Caco-2 (cell line): Measurements from ENCODE around the gene TOMM20. TPM values are rescaled to one million over a fixed set of nuclear protein-coding genes. Genes with fewer than 3 reads are reported as not detected.
"Not testable (repeated sequence)": the region's sequence is repeated elsewhere in the genome, so short reads cannot be mapped to it uniquely, and the experiment has no call there.

Experiments
- BruUV-seq: library from RNA; stranded (reverse); fragments of 400-500 nt; replicated peaks from 2 replicates; lab custom pipeline; 2021; lab: Mats Ljungman, UMichigan
- CTCF ChIA-PET: fragments of 300-600 bp; sonication (Branson Sonifier 250); formaldehyde crosslinking; loops from one replicate; lab custom pipeline; 2022; ENCODE audit warnings: antibody characterized with exemption; lab: Charles Lee
- POLR2A ChIA-PET: fragments of 300-600 bp; sonication (Branson Sonifier 250); formaldehyde crosslinking; loops from one replicate; lab custom pipeline; 2022; ENCODE audit warnings: antibody characterized with exemption; lab: Charles Lee
- DNase-seq, 2 experiments: peaks; one replicate each; pipeline versions ENCODE4 v3.0.0 to v3.0.0-alpha.2; 2020 to 2022
- H3K27me3 ChIP-seq: replicated peaks from 2 replicates; pipeline ENCODE4 v1.6.0; 2011; ENCODE audit warnings: low read length; ENCODE audit not compliant: control insufficient read depth, insufficient read depth
- H3K36me3 ChIP-seq: 2 replicates; pipeline ENCODE4 v1.5.1; 2011; ENCODE audit warnings: low read length; ENCODE audit not compliant: control insufficient read depth, insufficient read depth
- H3K4me1 ChIP-seq: fragments of 250-450 bp; sonication (Bioruptor Pico); 2 replicates; pipeline ENCODE4 v1.5.1; 2020; ENCODE audit warnings: mild to moderate bottlenecking
- H3K4me3 ChIP-seq: 2 replicates; pipeline ENCODE4 v1.5.1; 2011; ENCODE audit warnings: low read depth, mild to moderate bottlenecking, control low read depth, low read length
- H3K9me3 ChIP-seq: fragments of 250-450 bp; sonication (Bioruptor Pico); 2 replicates; pipeline ENCODE4 v1.5.1; 2020; ENCODE audit warnings: mild to moderate bottlenecking, moderate library complexity
- H3K27ac Mint-ChIP-seq: one replicate; pipeline ENCODE4 v1.8.0; 2022; ENCODE audit warnings: mixed read lengths; ENCODE audit not compliant: unreplicated experiment
- H3K27me3 Mint-ChIP-seq: one replicate; pipeline ENCODE4 v1.8.0; 2022; ENCODE audit warnings: mixed read lengths; ENCODE audit not compliant: insufficient read depth, unreplicated experiment
- H3K36me3 Mint-ChIP-seq: one replicate; pipeline ENCODE4 v1.8.0; 2022; ENCODE audit warnings: mild to moderate bottlenecking, mixed read lengths; ENCODE audit not compliant: insufficient read depth, unreplicated experiment
- H3K4me1 Mint-ChIP-seq: one replicate; pipeline ENCODE4 v1.8.0; 2022; ENCODE audit warnings: low read depth, mixed read lengths; ENCODE audit not compliant: unreplicated experiment
- H3K4me3 Mint-ChIP-seq: one replicate; pipeline ENCODE4 v1.8.0; 2022; ENCODE audit warnings: mild to moderate bottlenecking, moderate library complexity, mixed read lengths; ENCODE audit not compliant: unreplicated experiment
- H3K9me3 Mint-ChIP-seq: one replicate; pipeline ENCODE4 v1.8.0; 2022; ENCODE audit warnings: mixed read lengths; ENCODE audit not compliant: unreplicated experiment
- intact Hi-C: fragments of 100-400 bp; cut with micrococcal nuclease; formaldehyde crosslinking; loops from one replicate; pipeline ENCODE4 v1.10.0; 2022; ENCODE audit not compliant: unreplicated experiment
- total RNA-seq: library from RNA; stranded (reverse); gene quantifications from 2 replicates; pipeline ENCODE4 v1.2.3, GENCODE V29; 2022
- TF ChIP-seq, protein P1 (sequence below), 2 experiments: fragments of 200-600 bp in 1 of 2; IDR thresholded peaks; 1 replicate in 1 of 2; 2 replicates in 1 of 2; pipeline versions ENCODE4 v1.5.1 to v1.8.0; 2011 to 2022; ENCODE audit warnings: antibody characterized with exemption in 1 of 2, control low read depth in 1 of 2, inconsistent platforms in 1 of 2, low read depth in 1 of 2, low read length in 1 of 2, mild to moderate bottlenecking in 1 of 2, moderate library complexity in 1 of 2; ENCODE audit not compliant: insufficient read depth in 1 of 2, severe bottlenecking in 1 of 2, unreplicated experiment in 1 of 2

TOMM20 gene
- total RNA-seq, 1 experiment from 2014 or later = 137 TPM

DNA sequence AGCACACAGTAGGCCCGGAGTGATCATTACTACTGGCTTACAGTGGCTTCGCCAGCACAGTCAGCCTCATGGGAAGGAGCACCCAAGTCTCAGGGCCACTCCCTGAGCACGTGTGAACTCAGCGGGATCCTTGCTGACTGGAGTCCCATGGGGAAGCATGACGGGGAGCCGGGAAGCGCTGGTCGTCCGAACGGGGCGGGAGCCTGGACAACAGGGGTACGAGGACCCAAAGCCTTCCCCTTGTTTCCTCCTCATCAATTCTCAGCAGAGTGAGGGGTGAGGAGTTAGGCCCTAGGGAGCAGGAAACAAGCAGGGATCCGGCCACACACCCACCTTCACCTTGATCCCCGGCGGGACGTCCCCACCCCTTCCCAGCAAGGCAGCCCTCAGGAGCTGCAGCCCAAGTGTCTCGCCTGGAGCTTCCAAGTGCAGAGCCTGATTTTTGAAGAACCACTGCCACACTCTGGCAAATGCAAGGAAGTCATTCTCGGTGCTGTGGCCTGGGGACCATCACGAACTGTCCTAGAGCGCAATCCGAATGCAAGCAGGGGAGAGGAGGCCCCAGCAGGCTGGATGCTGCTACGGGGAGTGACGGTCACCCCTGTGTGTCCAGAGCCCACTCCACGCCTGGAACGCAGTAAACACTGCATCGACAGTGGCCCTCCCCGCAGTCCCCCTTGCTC, 35.5 kb downstream of the TOMM20 start:
- H3K9me3 Mint-ChIP-seq = no peaks in the 10 kb centered on the region
- H3K4me3 ChIP-seq = no peak overlapping the region

GRCh38 chr1:235092415-235092814, 36.2 kb downstream of the TOMM20 start:
- intact Hi-C loops, H3K36me3 ChIP-seq, DNase-seq, H3K4me3 ChIP-seq, BruUV-seq, H3K9me3 Mint-ChIP-seq, POLR2A ChIA-PET, H3K27me3 ChIP-seq, H3K4me1 ChIP-seq, H3K27me3 Mint-ChIP-seq, H3K36me3 Mint-ChIP-seq, H3K4me3 Mint-ChIP-seq, H3K9me3 ChIP-seq, H3K27ac Mint-ChIP-seq: not testable (repeated sequence)
- CTCF ChIA-PET = interaction anchor here (1.6 kb wide), 1 partner anchor 9 kb away, joined by 9 read pairs; no protein-coding TSS in a partner anchor
- H3K4me1 Mint-ChIP-seq = peaks cover 25% of the 10 kb centered on the region

More for the DNA sequence above, 35.5 kb downstream of the TOMM20 start:
- TF ChIP-seq, protein P1, sequence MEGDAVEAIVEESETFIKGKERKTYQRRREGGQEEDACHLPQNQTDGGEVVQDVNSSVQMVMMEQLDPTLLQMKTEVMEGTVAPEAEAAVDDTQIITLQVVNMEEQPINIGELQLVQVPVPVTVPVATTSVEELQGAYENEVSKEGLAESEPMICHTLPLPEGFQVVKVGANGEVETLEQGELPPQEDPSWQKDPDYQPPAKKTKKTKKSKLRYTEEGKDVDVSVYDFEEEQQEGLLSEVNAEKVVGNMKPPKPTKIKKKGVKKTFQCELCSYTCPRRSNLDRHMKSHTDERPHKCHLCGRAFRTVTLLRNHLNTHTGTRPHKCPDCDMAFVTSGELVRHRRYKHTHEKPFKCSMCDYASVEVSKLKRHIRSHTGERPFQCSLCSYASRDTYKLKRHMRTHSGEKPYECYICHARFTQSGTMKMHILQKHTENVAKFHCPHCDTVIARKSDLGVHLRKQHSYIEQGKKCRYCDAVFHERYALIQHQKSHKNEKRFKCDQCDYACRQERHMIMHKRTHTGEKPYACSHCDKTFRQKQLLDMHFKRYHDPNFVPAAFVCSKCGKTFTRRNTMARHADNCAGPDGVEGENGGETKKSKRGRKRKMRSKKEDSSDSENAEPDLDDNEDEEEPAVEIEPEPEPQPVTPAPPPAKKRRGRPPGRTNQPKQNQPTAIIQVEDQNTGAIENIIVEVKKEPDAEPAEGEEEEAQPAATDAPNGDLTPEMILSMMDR (IDR thresholded peaks at IDR 0.05; ENCODE audit: insufficient read depth in 1 of 2, low read depth in 1 of 2, low read length in 1 of 2, severe bottlenecking in 1 of 2, unreplicated experiment in 1 of 2) = peak in 1 of 2 experiments; percentile 64
- H3K4me3 Mint-ChIP-seq = no peak overlapping the region
- H3K27me3 ChIP-seq = no peaks in the 10 kb centered on the region
- peaks cover 8% of the 10 kb centered on the region; the same call in 1 of the 2 replicates for H3K4me1 ChIP-seq
- intact Hi-C loops = loop anchor here (1.0 kb wide), 1 partner anchor 594 kb away; no protein-coding TSS in a partner anchor
- peak; percentile 52 to 66 for DNase-seq
- no peak overlapping the region for H3K27ac Mint-ChIP-seq
- H3K27me3 Mint-ChIP-seq = no peaks in the 10 kb centered on the region
- peaks cover 18% of the 10 kb centered on the region for H3K4me1 Mint-ChIP-seq
- no peaks in the 10 kb centered on the region; the same call in 1 of the 2 replicates for H3K9me3 ChIP-seq
- no peaks in the 10 kb centered on the region for H3K36me3 ChIP-seq
- BruUV-seq = no TSS peak
- peaks cover 3% of the 10 kb centered on the region for H3K36me3 Mint-ChIP-seq
- CTCF ChIA-PET = interaction anchor here (0.5 to 1.6 kb wide), 16 partner anchors 9 to 674 kb away, joined by 3 to 11 read pairs (median 4); no protein-coding TSS in a partner anchor
- POLR2A ChIA-PET = interaction anchor here (1.0 kb wide), 1 partner anchor 615 kb away, joined by 6 read pairs; the partner anchor contains the start of gene TARBP1

- intact Hi-C loops, H3K4me3 Mint-ChIP-seq, H3K9me3 Mint-ChIP-seq, CTCF ChIA-PET, BruUV-seq, H3K27me3 ChIP-seq, DNase-seq, H3K36me3 ChIP-seq, POLR2A ChIA-PET, H3K27ac Mint-ChIP-seq, H3K36me3 Mint-ChIP-seq, H3K4me1 ChIP-seq, H3K9me3 ChIP-seq, H3K27me3 Mint-ChIP-seq, H3K4me3 ChIP-seq: not testable (repeated sequence)
- H3K4me1 Mint-ChIP-seq = peaks cover 25% of the 10 kb centered on the region
Observed at GRCh38 chr1:235092045-235092406, 36.6 kb downstream of the TOMM20 start.

DNA sequence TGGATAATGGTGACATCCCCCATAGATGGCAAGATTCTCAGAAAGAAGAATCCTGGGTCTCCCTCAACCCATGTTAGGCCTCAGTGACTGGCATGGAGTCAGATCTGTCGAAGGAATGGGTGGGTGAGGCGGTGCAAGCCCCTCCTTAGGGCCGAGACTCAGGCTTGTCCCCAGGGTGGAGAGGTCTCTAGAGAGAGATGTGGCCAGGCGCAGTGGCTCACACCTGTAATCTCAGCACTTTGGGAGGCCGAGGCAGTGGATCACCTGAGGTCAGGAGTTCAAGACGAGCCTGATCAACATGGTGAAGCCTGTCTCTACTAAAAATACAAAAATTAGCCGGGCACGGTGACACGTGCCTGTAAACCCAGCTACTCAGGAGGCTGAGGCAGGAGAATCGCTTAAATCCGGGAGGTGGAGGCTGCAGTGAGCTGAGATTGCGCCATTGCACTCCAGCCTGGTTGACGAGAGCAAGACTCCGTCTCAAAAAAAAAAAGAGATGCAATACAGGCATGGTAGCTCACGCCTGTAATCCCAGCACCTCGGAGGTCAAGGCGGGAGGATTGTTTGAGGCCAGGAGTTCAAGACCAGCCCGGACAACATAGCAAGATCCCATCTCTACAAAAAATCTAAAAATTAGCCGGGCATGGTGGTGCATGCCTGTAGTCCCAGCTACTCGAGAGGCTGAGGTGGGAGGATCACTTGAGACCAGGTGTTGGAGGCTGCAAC, 37.2 kb downstream of the TOMM20 start:
- H3K36me3 ChIP-seq, CTCF ChIA-PET, H3K27me3 ChIP-seq, H3K36me3 Mint-ChIP-seq, H3K9me3 ChIP-seq, H3K9me3 Mint-ChIP-seq, DNase-seq, BruUV-seq, H3K4me3 ChIP-seq, H3K4me3 Mint-ChIP-seq, H3K27me3 Mint-ChIP-seq, intact Hi-C loops, H3K4me1 ChIP-seq, H3K27ac Mint-ChIP-seq: not testable (repeated sequence)
- peaks cover 25% of the 10 kb centered on the region for H3K4me1 Mint-ChIP-seq
- POLR2A ChIA-PET = interaction anchor here (0.6 to 0.8 kb wide), 2 partner anchors 155 to 480 kb away, joined by 3 read pairs; no protein-coding TSS in a partner anchor
